ENCODE data around the gene IL17REL. TPM values are rescaled to one million over a fixed set of nuclear protein-coding genes. Genes with fewer than 3 reads are reported as not detected.

IL17REL gene
- total and polyA plus RNA-seq, 2 of the 13 experiments (the other 11 are each of a cell fraction or from before 2014, with no cell fraction given) = not detected

DNA sequence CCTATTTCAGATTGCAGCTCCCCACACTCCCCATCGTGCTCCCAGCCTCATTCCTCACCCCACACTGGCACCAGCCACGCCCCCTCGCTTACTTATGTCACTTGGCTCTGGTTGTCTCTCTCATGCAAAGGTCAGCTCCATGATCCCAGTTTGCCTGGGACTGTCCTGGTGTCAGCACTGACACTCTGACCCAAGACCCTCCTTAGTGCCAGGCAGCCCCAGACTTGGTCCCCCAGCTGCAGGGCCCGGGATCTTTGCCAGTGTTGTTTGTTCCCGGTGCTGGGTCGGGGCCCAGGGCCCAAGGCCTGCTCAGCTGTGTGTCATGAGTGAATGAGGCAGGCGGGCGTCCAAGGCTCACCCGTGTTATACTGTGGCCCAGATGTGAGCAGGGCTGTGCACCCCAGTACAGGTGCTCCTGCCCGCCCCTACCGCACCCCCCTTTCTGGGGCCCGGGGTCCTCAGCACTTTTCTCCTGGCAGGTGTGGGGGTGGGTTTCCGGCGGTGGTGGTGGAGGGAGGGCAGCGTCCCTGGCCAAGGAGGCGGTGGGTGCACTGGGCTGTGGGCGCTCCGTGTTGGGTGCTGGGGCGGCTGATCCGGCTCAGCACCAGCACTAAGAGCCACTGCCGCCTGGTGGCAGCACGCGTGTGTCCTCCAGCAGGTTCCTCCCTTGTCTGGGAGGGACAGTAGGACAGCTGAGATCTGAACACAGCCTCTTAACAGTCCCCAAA is 19.5 kb downstream of the IL17REL start (continued):
- TF ChIP-seq, protein P1, sequence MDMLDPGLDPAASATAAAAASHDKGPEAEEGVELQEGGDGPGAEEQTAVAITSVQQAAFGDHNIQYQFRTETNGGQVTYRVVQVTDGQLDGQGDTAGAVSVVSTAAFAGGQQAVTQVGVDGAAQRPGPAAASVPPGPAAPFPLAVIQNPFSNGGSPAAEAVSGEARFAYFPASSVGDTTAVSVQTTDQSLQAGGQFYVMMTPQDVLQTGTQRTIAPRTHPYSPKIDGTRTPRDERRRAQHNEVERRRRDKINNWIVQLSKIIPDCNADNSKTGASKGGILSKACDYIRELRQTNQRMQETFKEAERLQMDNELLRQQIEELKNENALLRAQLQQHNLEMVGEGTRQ (IDR thresholded peaks at IDR 0.05; ENCODE audit: low read depth, low read length) = no peak
- TF ChIP-seq, protein P1 (CRISPR knock-in tag; IDR thresholded peaks at IDR 0.05; ENCODE audit: borderline replicate concordance) = no peak
- TF ChIP-seq ZNF709 (CRISPR knock-in tag; IDR thresholded peaks at IDR 0.05) (no peak), HNF1B (CRISPR knock-in tag; IDR thresholded peaks at IDR 0.05) (0 out of 2 replicates have a peak, but pooled peaks have one; percentile 16), ZSCAN21 (CRISPR knock-in tag; IDR thresholded peaks at IDR 0.05; ENCODE audit: borderline replicate concordance) (0 out of 2 replicates have a peak, but pooled peaks have one; percentile 28)
- TF ChIP-seq, protein P2, sequence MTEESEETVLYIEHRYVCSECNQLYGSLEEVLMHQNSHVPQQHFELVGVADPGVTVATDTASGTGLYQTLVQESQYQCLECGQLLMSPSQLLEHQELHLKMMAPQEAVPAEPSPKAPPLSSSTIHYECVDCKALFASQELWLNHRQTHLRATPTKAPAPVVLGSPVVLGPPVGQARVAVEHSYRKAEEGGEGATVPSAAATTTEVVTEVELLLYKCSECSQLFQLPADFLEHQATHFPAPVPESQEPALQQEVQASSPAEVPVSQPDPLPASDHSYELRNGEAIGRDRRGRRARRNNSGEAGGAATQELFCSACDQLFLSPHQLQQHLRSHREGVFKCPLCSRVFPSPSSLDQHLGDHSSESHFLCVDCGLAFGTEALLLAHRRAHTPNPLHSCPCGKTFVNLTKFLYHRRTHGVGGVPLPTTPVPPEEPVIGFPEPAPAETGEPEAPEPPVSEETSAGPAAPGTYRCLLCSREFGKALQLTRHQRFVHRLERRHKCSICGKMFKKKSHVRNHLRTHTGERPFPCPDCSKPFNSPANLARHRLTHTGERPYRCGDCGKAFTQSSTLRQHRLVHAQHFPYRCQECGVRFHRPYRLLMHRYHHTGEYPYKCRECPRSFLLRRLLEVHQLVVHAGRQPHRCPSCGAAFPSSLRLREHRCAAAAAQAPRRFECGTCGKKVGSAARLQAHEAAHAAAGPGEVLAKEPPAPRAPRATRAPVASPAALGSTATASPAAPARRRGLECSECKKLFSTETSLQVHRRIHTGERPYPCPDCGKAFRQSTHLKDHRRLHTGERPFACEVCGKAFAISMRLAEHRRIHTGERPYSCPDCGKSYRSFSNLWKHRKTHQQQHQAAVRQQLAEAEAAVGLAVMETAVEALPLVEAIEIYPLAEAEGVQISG (CRISPR knock-in tag; IDR thresholded peaks at IDR 0.05) = peak; percentile 57; the same call in 1 of the 2 replicates

All from HepG2 (cell line).